HUES64 (cell line): ENCODE results near the gene ATP6V1B1.

Source experiments
- H3K27ac ChIP-seq: 2 replicates; pipeline ENCODE4 v1.7.0; 2013; ENCODE audit warnings: low read depth, low read length, inconsistent platforms
- H3K27me3 ChIP-seq: 2 replicates; pipeline ENCODE4 v1.6.1; 2013; ENCODE audit warnings: mild to moderate bottlenecking, low read length; ENCODE audit not compliant: insufficient read depth
- H3K36me3 ChIP-seq: 2 replicates; pipeline ENCODE4 v1.6.1; 2013; ENCODE audit warnings: mild to moderate bottlenecking, low read length; ENCODE audit not compliant: insufficient read depth
- H3K4me1 ChIP-seq: 2 replicates; pipeline ENCODE4 v1.6.1; 2013; ENCODE audit warnings: mild to moderate bottlenecking, low read length, moderate library complexity; ENCODE audit not compliant: insufficient read depth
- H3K4me3 ChIP-seq: 2 replicates; pipeline ENCODE4 v1.5.1; 2013; ENCODE audit warnings: mild to moderate bottlenecking, low read length, moderate library complexity
- H3K9ac ChIP-seq: 2 replicates; pipeline ENCODE4 v1.6.1; 2013; ENCODE audit warnings: mild to moderate bottlenecking, low read depth, low read length
- H3K9me3 ChIP-seq: 2 replicates; pipeline ENCODE4 v1.6.1; 2013; ENCODE audit warnings: low read depth, low read length; ENCODE audit not compliant: insufficient read depth
- WGBS: fragments of 150-250, 120-280 bp; methylation state at CpG from one replicate; pipeline ENCODE4 v1.1.7; 2013; ENCODE audit warnings: missing lambda C conversion rate; 5-methylcytosine and 5-hydroxymethylcytosine counted together

Gene ATP6V1B1

DNA sequence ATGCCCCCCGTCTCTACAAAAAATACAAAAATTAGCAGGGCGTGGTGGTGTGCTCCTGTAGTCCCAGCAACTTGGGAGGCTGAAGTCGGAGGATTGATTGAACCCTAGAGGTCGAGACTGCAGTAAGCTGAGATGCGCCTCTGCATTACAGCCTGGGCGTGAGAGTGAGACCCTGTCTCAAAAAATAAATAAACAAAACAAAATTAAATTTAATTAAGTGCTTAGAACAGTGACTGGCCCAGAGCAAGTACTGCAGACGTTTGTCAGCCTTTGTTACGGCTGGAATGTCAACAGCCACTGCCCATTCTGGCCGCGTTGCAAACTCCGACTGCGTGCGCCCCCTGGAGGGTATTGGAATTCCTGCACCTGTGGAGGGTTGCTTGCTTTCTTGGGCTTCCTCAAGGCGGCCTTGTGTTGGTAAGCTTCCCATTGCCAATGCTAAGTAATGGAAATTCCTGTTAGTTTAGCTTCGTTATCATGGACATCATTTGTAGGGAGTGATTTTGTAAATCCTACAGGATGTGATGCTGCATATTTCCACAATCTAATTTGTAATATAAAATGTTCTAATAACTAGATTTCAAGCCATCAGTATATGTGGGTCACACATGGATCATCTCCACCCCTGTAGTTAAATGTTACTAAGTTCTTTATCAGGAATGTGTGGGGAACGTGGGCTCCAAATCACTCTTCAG lies 15.9 kb upstream of the ATP6V1B1 start:
- Histone ChIP-seq H3K4me3 (no peak overlapping the region), H3K27me3 (peaks cover 29% of the 10 kb centered on the region), H3K9me3 (no peaks in the 10 kb centered on the region), H3K36me3 (no peaks in the 10 kb centered on the region), H3K9ac (no peak overlapping the region), H3K27ac (no peak overlapping the region), H3K4me1 (peaks cover 5% of the 10 kb centered on the region; the same call in 1 of the 2 replicates)
- 32% methylated on average over 16 of the region's 16 CpGs for WGBS

DNA sequence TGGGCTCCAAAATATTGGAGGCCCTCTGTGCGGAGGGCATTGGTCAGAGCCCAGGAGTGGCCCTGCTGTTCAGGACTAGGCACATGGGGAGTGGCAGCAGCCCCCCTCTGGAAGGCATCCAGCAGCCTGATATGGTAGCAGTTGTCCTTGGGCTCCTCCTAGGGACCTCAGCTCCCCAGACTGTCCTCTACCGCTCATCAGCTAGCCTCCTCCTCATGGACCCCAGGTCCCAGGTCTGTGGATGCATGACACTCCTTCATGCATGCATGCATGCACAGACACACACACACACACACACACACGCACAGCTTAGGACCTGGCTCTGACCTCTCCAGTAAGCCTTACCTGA lies 15.4 kb upstream of the ATP6V1B1 start:
- Histone ChIP-seq H3K4me1 (peaks cover 5% of the 10 kb centered on the region; the same call in 1 of the 2 replicates), H3K27me3 (peaks cover 23% of the 10 kb centered on the region), H3K9me3 (no peaks in the 10 kb centered on the region), H3K27ac (no peak overlapping the region), H3K9ac (no peak overlapping the region), H3K4me3 (no peak overlapping the region), H3K36me3 (no peaks in the 10 kb centered on the region)
- WGBS: 87% methylated on average over 3 of the region's 3 CpGs

DNA sequence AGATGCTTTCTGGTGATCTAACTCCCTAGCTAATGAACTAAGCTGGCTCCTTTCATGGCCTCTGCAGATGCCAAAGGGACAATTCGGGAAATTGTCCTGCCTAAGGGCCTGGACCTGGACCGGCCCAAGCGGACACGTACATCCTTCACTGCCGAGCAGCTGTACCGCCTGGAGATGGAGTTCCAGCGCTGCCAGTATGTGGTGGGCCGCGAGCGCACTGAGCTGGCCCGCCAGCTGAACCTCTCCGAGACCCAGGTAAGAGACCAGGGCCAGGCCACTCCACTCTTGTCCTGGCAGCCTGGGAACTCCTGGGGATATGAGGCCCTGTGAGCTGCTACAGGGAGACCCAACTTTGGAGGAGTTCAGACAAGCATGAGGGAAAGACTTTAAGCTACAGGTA lies 14.7 kb upstream of the ATP6V1B1 start:
- Histone ChIP-seq H3K9me3 (no peaks in the 10 kb centered on the region), H3K4me1 (peaks cover 5% of the 10 kb centered on the region; the same call in 1 of the 2 replicates), H3K4me3 (no peak overlapping the region), H3K36me3 (no peaks in the 10 kb centered on the region), H3K27ac (no peak overlapping the region), H3K27me3 (peaks cover 16% of the 10 kb centered on the region), H3K9ac (no peak overlapping the region)
- WGBS: 92% methylated on average over 12 of the region's 12 CpGs

DNA sequence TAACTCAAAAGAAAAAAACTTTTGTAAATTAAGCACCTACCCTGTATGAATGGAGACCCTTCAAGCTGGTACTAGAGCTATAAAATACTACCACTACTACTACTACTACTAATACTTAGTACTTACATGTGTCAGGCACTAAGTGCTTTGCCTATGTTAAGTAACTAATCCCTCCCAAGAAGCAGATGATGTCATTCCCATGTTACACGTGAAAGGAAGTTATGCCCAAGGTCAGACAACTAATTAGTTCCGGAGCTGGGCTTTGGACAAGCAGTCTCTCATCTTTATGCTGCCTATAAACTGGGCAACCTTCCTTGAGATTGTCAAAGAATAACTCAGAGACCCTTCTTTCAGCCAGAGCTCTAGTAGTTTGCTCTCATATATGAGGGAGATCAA lies 13.9 kb upstream of the ATP6V1B1 start:
- Histone ChIP-seq H3K27me3 (peaks cover 10% of the 10 kb centered on the region; the same call in 1 of the 2 replicates), H3K9me3 (no peaks in the 10 kb centered on the region), H3K4me3 (no peak overlapping the region), H3K4me1 (peaks cover 5% of the 10 kb centered on the region; the same call in 1 of the 2 replicates), H3K36me3 (no peaks in the 10 kb centered on the region), H3K27ac (no peak overlapping the region), H3K9ac (no peak overlapping the region)
- WGBS: 63% methylated on average over 2 of the region's 2 CpGs

DNA sequence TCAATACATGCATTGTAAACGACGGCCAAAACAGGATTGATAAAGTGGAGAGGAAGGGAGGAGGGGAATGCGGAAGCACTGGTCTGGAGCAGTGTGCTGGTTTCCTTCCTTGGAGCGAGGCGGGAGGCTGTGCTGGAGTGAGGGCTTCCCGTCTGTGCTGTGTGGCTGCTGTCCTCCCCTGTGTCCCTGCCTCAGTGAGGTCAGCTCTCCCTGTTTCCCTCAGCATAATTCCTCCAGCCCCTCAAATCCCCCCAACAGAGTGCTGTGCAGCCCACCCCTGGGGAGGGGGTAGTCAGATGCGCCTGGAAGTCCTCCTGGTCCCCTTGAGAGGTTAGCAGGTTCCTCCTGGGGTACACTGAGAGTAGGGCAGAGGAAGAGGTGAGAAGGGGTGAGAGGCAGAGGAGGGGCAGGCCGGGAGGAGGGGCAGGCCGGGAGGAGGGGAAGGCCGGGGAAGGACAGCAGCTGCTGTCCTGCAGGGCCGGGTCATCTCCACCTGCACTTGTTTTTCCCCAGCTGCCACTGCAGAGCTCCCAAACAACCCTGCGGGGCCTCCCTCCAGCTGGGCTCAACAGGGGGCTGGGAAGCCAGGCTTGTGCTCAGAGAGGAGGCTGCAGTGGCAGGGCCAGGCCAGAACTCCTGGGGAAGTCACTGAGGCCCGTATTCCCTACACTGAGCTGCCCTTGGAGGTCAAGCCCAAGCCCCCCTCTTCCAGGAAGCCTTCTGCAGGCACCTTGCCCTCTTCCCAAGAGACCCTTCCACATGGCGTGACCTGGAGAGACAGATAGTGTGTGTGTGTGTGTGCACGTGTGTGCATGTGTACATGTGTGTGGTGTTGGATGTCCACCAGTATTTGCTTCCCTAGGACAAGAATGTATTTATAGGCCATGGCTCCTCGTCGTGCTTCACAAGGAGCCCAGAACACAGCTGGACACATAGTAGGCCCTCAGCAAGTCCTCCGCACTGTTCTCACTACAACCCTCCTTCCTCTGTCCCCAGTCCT lies 13.2 kb upstream of the ATP6V1B1 start:
- Histone ChIP-seq H3K4me3 (no peak overlapping the region), H3K36me3 (no peaks in the 10 kb centered on the region), H3K4me1 (peaks cover 5% of the 10 kb centered on the region; the same call in 1 of the 2 replicates), H3K9ac (no peak overlapping the region), H3K27me3 (peaks cover 9% of the 10 kb centered on the region; the same call in 1 of the 2 replicates), H3K9me3 (no peaks in the 10 kb centered on the region), H3K27ac (no peak overlapping the region)
- 60% methylated on average over 18 of the region's 18 CpGs for WGBS

DNA sequence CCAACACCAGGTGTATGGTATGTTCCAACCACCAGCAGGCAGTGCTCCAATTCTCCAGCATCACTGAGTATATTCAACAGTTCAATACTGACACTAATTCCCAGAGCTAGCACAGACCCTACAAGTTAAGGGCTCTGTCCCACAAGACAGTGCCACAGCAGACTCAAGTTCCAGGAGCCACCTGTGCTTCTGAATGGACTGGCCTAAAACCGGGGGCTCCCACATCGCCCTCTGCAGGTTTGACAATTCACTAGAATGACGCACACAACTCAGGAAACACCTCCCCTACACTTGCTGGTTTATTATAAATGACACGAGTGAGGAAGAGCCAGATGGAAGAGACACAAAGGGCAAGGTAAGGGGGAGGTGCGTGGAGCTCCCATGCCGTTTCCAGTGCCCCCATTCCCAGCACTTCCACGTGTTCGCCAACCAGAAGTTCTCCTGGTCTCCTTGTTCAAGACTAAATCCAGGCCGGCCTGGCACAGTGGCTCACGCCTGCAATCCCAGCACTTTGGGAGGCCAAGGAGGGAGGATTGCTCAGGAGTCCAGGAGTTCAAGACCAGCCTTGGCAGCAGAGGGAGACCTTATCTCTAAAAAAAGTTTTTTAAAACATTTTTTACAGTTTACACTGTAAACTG lies 12.2 kb upstream of the ATP6V1B1 start:
- H3K4me3 ChIP-seq: no peak overlapping the region
- H3K27ac ChIP-seq: no peak overlapping the region
- H3K9ac ChIP-seq: no peak overlapping the region
- H3K9me3 ChIP-seq: no peaks in the 10 kb centered on the region
- no peaks in the 10 kb centered on the region for H3K27me3 ChIP-seq
- H3K4me1 ChIP-seq: peaks cover 5% of the 10 kb centered on the region; the same call in 1 of the 2 replicates
- no peaks in the 10 kb centered on the region for H3K36me3 ChIP-seq
- 60% methylated on average over 9 of the region's 10 CpGs for WGBS

DNA sequence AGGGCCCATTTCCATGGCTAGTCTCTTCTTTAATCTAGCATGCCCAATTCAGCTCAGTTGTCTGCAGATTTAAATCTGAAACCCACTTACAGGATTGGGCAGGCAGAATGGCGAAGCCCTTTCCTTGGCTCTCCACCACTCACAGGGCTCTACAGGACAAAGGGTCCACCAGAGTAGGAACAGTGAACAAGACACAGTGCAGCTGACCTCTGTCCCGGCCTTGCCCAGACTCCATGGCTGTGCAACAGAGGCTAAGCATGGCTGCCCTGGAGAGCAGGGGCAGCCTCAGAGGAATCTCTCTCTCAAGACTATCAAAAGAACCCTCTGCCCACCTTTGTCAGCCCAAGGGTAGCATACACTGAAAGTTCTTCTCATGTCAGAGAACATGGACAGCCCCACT lies 9.7 kb upstream of the ATP6V1B1 start:
- peaks cover 5% of the 10 kb centered on the region; the same call in 1 of the 2 replicates for H3K4me1 ChIP-seq
- no peaks in the 10 kb centered on the region for H3K36me3 ChIP-seq
- H3K27ac ChIP-seq: no peak overlapping the region
- 86% methylated on average over 2 of the region's 2 CpGs for WGBS
- no peaks in the 10 kb centered on the region for H3K27me3 ChIP-seq
- no peak overlapping the region for H3K9ac ChIP-seq
- no peaks in the 10 kb centered on the region for H3K9me3 ChIP-seq
- no peak overlapping the region for H3K4me3 ChIP-seq

DNA sequence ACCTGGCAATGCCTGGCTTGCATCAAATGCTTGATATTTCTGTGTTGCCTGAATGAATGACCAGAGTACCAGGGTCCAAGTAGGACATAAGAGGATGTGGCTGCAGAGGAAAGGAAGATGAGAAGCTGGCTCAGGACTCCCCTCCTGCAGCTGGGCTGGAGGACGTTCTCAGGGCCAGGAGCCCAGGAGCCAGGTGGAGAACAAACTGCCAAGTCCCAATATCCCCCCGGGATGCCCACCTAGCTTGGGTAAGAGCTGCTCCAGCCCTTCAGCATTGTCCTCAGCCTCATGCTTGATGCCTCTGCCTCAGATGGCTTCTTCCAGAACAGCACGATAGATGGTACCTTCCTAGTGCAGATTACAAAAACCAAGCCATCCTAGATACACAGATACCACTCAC lies 8.6 kb upstream of the ATP6V1B1 start:
- H3K27me3 ChIP-seq: no peaks in the 10 kb centered on the region; the same call in 1 of the 2 replicates
- 91% methylated on average over 3 of the region's 3 CpGs for WGBS
- H3K36me3 ChIP-seq: no peaks in the 10 kb centered on the region
- no peaks in the 10 kb centered on the region for H3K9me3 ChIP-seq
- H3K4me3 ChIP-seq: no peak overlapping the region
- no peak overlapping the region for H3K27ac ChIP-seq
- no peak overlapping the region for H3K9ac ChIP-seq
- 0 out of 2 replicates have a peak, but pooled peaks cover under 1% of the 10 kb centered on the region for H3K4me1 ChIP-seq

DNA sequence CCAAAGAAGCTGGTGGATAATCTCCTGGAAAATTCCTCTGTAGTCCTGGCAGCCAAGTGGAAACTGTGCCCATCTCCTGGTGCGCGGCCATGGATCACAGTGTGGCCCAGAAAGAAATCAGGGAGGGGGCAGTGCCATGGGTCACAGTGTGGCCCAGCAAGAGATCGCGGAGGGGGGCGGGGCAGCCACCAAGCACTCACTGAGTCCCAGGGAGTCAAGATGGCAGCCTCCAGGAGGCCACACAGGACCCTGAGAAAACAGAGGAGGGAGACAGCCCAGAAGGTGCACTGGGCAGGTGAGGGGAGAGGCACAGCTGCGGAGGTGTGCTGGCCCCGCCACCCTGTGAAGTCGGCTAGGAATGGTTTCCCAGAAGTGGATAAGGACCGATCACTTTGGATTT lies 8.1 kb upstream of the ATP6V1B1 start:
- no peak overlapping the region for H3K4me3 ChIP-seq
- no peaks in the 10 kb centered on the region; the same call in 1 of the 2 replicates for H3K27me3 ChIP-seq
- H3K27ac ChIP-seq: no peak overlapping the region
- 87% methylated on average over 9 of the region's 9 CpGs for WGBS
- H3K9me3 ChIP-seq: no peaks in the 10 kb centered on the region
- H3K4me1 ChIP-seq: no peaks in the 10 kb centered on the region
- H3K36me3 ChIP-seq: no peaks in the 10 kb centered on the region
- no peak overlapping the region for H3K9ac ChIP-seq

DNA sequence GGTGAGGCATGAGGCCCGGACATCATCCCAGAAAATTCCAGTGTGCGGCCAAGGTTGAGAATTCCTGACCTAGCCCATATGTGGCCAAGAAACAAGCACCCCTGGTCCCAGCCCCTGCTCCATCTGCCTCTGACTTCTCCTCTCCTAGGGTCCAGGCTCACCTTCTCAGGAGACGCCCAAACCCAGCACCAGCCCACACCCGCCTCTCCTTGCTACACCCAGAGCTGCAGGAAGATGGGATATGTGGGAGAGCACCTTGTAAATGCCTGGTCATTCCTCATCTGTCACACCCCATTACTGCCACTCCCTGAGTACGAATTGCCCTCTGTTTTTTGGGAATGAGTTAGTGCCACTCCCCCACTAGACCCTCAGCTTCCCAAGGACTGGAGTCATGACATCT lies 7.3 kb upstream of the ATP6V1B1 start:
- Histone ChIP-seq H3K9ac (no peak overlapping the region), H3K4me1 (no peaks in the 10 kb centered on the region), H3K4me3 (no peak overlapping the region), H3K36me3 (no peaks in the 10 kb centered on the region), H3K9me3 (no peaks in the 10 kb centered on the region), H3K27me3 (no peaks in the 10 kb centered on the region; the same call in 1 of the 2 replicates), H3K27ac (no peak overlapping the region)
- 88% methylated on average over 4 of the region's 5 CpGs for WGBS
